Measurements from ENCODE around the gene IFI44.

The IFI44 gene

GRCh38 chr1:78649628-78650027 is at the start of gene IFI44:
IFI44 (plus strand) TSS chr1:78649831; CDS start chr1:78650196, 365 bp downstream.
- no peak for DNase-seq

- DNase-seq = no peak
These were observed 48.6 kb upstream of the IFI44 start for GRCh38 chr1:78601068-78601467.

- DNase-seq = no peak
These were observed 46.4 kb upstream of the IFI44 start for GRCh38 chr1:78603206-78603605.

GRCh38 chr1:78604643-78605042 is 45.0 kb upstream of the IFI44 start:
- DNase-seq = no peak

- DNase-seq = no peak
These were observed 43.4 kb upstream of the IFI44 start for GRCh38 chr1:78606274-78606673.

GRCh38 chr1:78607334-78607927 is 42.2 kb upstream of the IFI44 start:
- DNase-seq = peak; percentile 1

GRCh38 chr1:78607944-78608343 is 41.7 kb upstream of the IFI44 start:
- DNase-seq = no peak

GRCh38 chr1:78617615-78618026 is 32.0 kb upstream of the IFI44 start:
- peak; percentile 59 for DNase-seq

- DNase-seq = no peak
These were observed 30.6 kb upstream of the IFI44 start for GRCh38 chr1:78619032-78619431.

- DNase-seq = no peak
These were observed 30.2 kb upstream of the IFI44 start for GRCh38 chr1:78619446-78619802.

GRCh38 chr1:78619803-78620579 is 29.6 kb upstream of the IFI44 start, which contains the start of gene IFI44L:
IFI44L (plus strand) TSS chr1:78620448; CDS start chr1:78627916, 7,468 bp downstream.
- no peak for DNase-seq

GRCh38 chr1:78620666-78621065 is 29.0 kb upstream of the IFI44 start:
- no peak for DNase-seq

- DNase-seq = no peak
These were observed 27.1 kb upstream of the IFI44 start for GRCh38 chr1:78622548-78622947.

GRCh38 chr1:78624035-78624434 is 25.6 kb upstream of the IFI44 start:
- no peak for DNase-seq

GRCh38 chr1:78627321-78627720 is 22.3 kb upstream of the IFI44 start:
- no peak for DNase-seq

GRCh38 chr1:78630600-78630999 is 19.0 kb upstream of the IFI44 start:
- no peak for DNase-seq

- DNase-seq = no peak
These were observed 16.4 kb upstream of the IFI44 start for GRCh38 chr1:78633209-78633608.

GRCh38 chr1:78640462-78640861 is 9.2 kb upstream of the IFI44 start:
- DNase-seq = no peak

- no peak for DNase-seq
These were observed 8.1 kb upstream of the IFI44 start for GRCh38 chr1:78641558-78641957.

- DNase-seq = no peak
These were observed 3.9 kb upstream of the IFI44 start for GRCh38 chr1:78645723-78646122.

GRCh38 chr1:78647238-78647637 is 2.4 kb upstream of the IFI44 start:
- DNase-seq = no peak

GRCh38 chr1:78650114-78650660 is 556 bp downstream of the IFI44 start:
- no peak for DNase-seq

GRCh38 chr1:78651241-78651640 is 1.6 kb downstream of the IFI44 start:
- no peak for DNase-seq

- no peak for DNase-seq
These were observed 2.5 kb downstream of the IFI44 start for GRCh38 chr1:78652019-78652560.

Measured in NCI-H146 (cell line).